ENCODE results near the gene DNAJC5. TPM values are rescaled to one million over a fixed set of nuclear protein-coding genes. Genes with fewer than 3 reads are reported as not detected.

Gene DNAJC5
- total RNA-seq, 1 donor from 2014 or later, result 49.8 TPM

- peaks cover 8% of the 10 kb centered on the region for H3K36me3 ChIP-seq
- no peak for TF ChIP-seq CTCF (IDR thresholded peaks at IDR 0.05)
- ATAC-seq (no peak), DNase-seq (no peak)
- peaks cover 43% of the 10 kb centered on the region for H3K4me1 ChIP-seq
- intact Hi-C loops (cut with DNase I), result loop anchor here (5.0 kb wide), 1 partner anchor 78 kb away; no protein-coding TSS in a partner anchor
- H3K9me3 ChIP-seq, result no peaks in the 10 kb centered on the region
- H3K27ac ChIP-seq, result no peak overlapping the region
- no peak overlapping the region for H3K4me3 ChIP-seq
- no peaks in the 10 kb centered on the region for H3K27me3 ChIP-seq
Observed at GRCh38 chr20:63860325-63861051, 34.4 kb upstream of the DNAJC5 start.

- Histone ChIP-seq H3K27ac (no peak within 1 kb of the TSS), H3K27me3 (no peaks in the 10 kb centered on the region), H3K9me3 (no peaks in the 10 kb centered on the region), H3K4me1 (peaks cover 44% of the 10 kb centered on the region), H3K4me3 (no peak within 1 kb of the TSS), H3K36me3 (peaks cover 8% of the 10 kb centered on the region)
- no peak for TF ChIP-seq CTCF (IDR thresholded peaks at IDR 0.05)
- no peak for ATAC-seq
- DNase-seq, result no peak
- intact Hi-C loops (cut with DNase I), result loop anchor here (5.0 kb wide), 1 partner anchor 79 kb away; no protein-coding TSS in a partner anchor
Observed at GRCh38 chr20:63861365-63861934, 33.5 kb upstream of the DNAJC5 start, which contains the start of gene ABHD16B. ABHD16B (plus strand) TSS chr20:63861498; CDS start chr20:63861541, 43 bp downstream.

GRCh38 chr20:63861981-63862901, 32.7 kb upstream of the DNAJC5 start:
- Histone ChIP-seq H3K4me1 (peaks cover 46% of the 10 kb centered on the region), H3K9me3 (no peaks in the 10 kb centered on the region), H3K4me3 (no peak overlapping the region), H3K27me3 (no peaks in the 10 kb centered on the region), H3K27ac (no peak overlapping the region), H3K36me3 (peaks cover 8% of the 10 kb centered on the region)
- TF ChIP-seq CTCF (IDR thresholded peaks at IDR 0.05), result no peak
- no peak for DNase-seq
- intact Hi-C loops (cut with DNase I), result loop anchor here (5.0 kb wide), 1 partner anchor 80 kb away; no protein-coding TSS in a partner anchor
- no peak for ATAC-seq

- DNase-seq (no peak), ATAC-seq (no peak)
- Histone ChIP-seq H3K27ac (peak overlapping the region; percentile 94), H3K9me3 (no peaks in the 10 kb centered on the region), H3K36me3 (peaks cover 8% of the 10 kb centered on the region), H3K27me3 (no peaks in the 10 kb centered on the region), H3K4me3 (peak overlapping the region; percentile 82), H3K4me1 (peaks cover 37% of the 10 kb centered on the region)
- TF ChIP-seq CTCF (IDR thresholded peaks at IDR 0.05), result no peak
- intact Hi-C loops (cut with DNase I), result loop anchor here (5.0 kb wide), 1 partner anchor 81 kb away; no protein-coding TSS in a partner anchor
Observed at GRCh38 chr20:63863021-63863797, 31.7 kb upstream of the DNAJC5 start.

All from upper lobe of right lung (tissue), 1 donor.